ENCODE results near the gene KRT24.

Gene KRT24

DNA sequence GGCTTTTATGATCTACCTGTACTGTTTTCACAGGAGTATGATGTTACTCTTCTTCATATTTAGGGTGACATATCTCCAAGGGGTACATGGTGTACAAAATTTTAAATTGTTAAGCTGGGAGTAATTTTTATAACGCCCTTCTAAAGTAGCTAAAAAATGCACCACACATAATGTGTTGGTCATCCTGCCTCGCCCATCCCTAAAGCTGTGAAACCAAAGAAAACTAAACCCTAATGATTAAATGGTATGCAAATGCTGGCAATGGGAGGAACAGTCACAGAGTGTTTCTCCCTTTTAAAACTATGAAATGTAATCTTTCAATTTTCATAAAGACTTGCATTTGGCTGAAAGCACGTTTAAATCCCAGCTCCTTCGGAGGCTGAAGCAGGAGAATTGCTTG, 2.0 kb upstream of the KRT24 start:
- Mint-ChIP-seq H3K9me3 (no peaks in the 10 kb centered on the region), H3K27ac (no peak overlapping the region), H3K36me3 (no peaks in the 10 kb centered on the region), H3K4me3 (no peak overlapping the region), H3K4me1 (no peaks in the 10 kb centered on the region)
- DNase-seq (ENCODE audit: low spot score in 2 of 2): no peak
- ATAC-seq: no peak

DNA sequence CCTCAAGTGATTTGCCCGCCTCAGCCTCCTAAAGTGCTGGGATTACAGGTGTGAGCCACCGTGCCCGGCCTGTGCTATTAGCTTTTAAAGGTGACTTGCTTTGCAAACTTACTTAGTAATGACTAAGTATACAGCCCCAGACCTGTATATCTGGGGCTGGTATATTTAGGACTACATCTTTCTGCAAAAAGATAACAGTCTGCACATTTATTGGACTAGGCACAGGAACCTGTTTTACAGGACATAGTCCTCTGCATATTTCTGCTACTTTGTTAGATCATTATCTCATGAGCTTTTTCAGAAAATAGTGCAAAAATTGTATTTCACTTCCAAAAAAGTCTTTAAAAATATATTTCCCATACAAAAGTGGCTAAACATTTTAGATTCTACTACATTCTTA, 1.3 kb downstream of the KRT24 start:
- Mint-ChIP-seq H3K4me3 (no peak overlapping the region), H3K9me3 (no peaks in the 10 kb centered on the region), H3K4me1 (no peaks in the 10 kb centered on the region), H3K27ac (no peak overlapping the region), H3K36me3 (no peaks in the 10 kb centered on the region)
- DNase-seq (ENCODE audit: low spot score in 2 of 2) (no peak), ATAC-seq (no peak)

DNA sequence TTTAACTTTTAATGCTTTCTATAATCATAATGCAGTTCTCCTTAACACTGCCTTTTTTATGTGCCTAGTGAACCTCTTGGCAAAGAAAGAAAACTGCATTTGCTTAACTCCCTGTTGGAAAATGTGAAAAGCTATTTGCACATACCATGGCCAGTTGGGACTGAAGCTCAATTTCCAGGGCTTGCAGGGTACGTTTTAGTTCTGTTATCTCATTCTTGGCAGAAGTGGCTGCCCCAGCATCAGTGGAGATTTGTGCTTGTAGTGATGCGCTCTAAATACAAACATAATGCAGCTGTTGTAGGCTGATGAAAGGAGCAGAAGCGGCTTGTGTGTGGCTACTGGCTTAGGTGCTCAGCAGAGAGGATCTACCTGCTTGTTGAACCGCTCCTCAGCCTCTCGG, 3.7 kb downstream of the KRT24 start:
- no peak for ATAC-seq
- no peaks in the 10 kb centered on the region for H3K4me1 Mint-ChIP-seq
- H3K4me3 Mint-ChIP-seq: no peak overlapping the region
- H3K9me3 Mint-ChIP-seq: no peaks in the 10 kb centered on the region
- no peaks in the 10 kb centered on the region for H3K36me3 Mint-ChIP-seq
- no peak for DNase-seq (ENCODE audit: low spot score in 2 of 2)
- H3K27ac Mint-ChIP-seq: no peak overlapping the region

DNA sequence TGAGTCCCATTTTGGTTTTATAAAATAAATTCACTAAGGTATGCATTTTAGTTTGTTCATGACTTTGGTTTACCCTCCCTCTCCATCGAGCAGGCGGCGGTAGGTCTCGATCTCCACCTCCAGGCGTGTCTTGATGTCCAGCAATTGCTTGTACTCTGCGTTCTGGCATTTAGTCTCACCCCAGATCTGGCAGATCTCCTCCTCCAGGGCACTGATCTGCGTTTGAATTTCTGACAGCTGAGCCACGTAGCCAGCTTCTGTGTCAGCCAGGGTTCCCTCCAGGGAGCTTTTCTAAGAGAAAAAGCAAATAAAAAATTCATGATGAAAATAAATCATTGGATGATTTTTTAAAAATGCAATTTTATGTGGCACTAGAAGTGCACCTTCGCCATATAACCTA, 4.2 kb downstream of the KRT24 start:
- H3K4me1 Mint-ChIP-seq: no peaks in the 10 kb centered on the region
- ATAC-seq (no peak), DNase-seq (ENCODE audit: low spot score in 2 of 2) (no peak)
- no peaks in the 10 kb centered on the region for H3K9me3 Mint-ChIP-seq
- H3K27ac Mint-ChIP-seq: no peak overlapping the region
- no peak overlapping the region for H3K4me3 Mint-ChIP-seq
- no peaks in the 10 kb centered on the region for H3K36me3 Mint-ChIP-seq

DNA sequence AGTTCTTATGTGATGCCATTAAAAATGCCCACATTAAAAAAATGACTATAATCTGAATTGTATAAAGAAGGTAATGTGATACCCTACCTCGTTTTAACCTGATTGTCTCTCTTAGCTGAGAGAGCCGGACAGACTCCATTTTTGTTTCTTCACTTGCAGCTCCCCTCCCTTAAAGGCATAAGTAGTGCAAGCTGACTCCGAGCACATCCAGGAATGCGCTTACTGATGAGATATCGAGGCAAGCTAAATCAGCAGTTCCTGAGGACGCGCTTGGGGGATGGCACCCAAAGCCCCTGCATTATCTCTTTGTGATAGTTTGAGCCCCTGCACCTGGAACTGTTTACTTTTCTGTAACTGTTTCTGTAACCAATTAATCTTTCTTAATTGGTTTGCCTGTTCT, 6.3 kb downstream of the KRT24 start:
- ATAC-seq (no peak), DNase-seq (ENCODE audit: low spot score in 2 of 2) (no peak)
- Mint-ChIP-seq H3K9me3 (no peaks in the 10 kb centered on the region), H3K27ac (no peak overlapping the region), H3K4me3 (no peak overlapping the region), H3K4me1 (no peaks in the 10 kb centered on the region), H3K36me3 (no peaks in the 10 kb centered on the region)

DNA sequence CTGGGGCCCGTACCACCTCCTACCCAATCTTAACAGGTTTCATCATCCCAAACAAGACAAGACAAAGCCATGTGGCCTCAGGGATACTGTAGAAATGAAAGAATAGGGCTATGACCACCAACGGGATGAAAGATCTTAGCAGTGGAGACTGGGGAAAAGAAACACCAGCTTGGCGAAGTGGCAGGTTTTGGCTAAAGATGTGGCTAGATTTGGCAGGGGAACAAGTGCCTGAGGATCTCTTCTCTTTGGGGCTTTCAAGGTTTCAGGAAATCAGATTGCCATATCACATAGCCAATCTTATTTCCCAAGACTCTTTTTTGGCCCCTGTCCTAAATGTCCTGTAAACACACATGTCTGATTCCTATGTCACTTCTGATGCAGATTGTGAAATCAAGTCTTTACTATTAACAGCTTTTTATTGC, 6.9 kb downstream of the KRT24 start:
- Mint-ChIP-seq H3K9me3 (no peaks in the 10 kb centered on the region), H3K4me1 (no peaks in the 10 kb centered on the region), H3K4me3 (no peak overlapping the region), H3K36me3 (no peaks in the 10 kb centered on the region), H3K27ac (no peak overlapping the region)
- DNase-seq (ENCODE audit: low spot score in 2 of 2): no peak
- ATAC-seq: no peak

DNA sequence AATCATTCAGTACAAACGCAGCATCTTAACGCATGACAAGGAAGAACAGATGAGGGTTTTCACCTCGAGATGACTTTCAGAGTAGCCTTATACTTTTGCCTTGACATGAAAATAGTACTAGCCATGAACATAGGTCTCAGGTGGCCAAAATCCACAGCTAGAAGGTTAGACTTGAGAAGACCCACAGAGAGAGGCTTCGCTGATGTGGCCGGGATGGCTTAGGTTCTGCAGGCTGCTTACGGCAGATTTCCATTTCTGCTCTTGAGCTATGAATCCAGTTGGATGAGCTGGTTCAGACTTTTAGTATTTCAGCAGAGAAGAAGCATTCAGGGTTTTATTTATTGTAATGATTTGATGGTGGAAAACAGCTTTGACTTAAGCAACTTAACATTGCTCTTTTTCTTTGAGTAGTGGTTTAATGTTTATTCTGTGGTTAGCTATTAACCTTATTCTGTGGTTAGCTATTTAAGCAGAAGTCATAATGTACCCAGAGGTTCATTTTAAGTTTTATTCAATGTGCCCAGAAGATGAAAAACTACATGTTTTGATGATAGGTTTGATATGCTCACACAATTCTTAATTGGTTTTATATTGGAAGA, 7.6 kb downstream of the KRT24 start:
- no peak overlapping the region for H3K4me3 Mint-ChIP-seq
- no peaks in the 10 kb centered on the region for H3K4me1 Mint-ChIP-seq
- H3K36me3 Mint-ChIP-seq: no peaks in the 10 kb centered on the region
- DNase-seq (ENCODE audit: low spot score in 2 of 2) (no peak), ATAC-seq (no peak)
- H3K27ac Mint-ChIP-seq: no peak overlapping the region
- no peaks in the 10 kb centered on the region for H3K9me3 Mint-ChIP-seq

DNA sequence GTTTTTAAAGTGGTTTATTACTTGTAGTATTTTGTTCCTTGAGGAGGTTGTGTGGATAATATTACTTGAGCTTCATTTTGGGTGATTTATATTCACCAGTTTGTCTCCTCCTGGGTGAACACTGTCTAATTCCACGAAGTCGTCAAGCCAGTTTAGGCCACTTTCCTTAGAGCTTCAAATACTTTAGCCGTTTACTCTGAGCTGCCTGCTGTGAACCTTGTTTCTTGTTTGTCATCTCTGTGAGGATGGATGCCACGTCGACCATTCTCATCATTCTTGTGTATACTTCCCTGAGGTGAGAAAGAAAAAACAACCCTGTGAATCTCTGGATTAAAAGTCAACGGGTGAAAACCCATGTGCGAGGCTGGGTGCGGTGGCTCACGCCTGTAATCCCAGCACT, 9.0 kb downstream of the KRT24 start:
- H3K4me3 Mint-ChIP-seq: no peak overlapping the region
- ATAC-seq: no peak
- DNase-seq (ENCODE audit: low spot score in 2 of 2): no peak
- no peaks in the 10 kb centered on the region for H3K9me3 Mint-ChIP-seq
- H3K27ac Mint-ChIP-seq: no peak overlapping the region
- no peaks in the 10 kb centered on the region for H3K36me3 Mint-ChIP-seq
- no peaks in the 10 kb centered on the region for H3K4me1 Mint-ChIP-seq

DNA sequence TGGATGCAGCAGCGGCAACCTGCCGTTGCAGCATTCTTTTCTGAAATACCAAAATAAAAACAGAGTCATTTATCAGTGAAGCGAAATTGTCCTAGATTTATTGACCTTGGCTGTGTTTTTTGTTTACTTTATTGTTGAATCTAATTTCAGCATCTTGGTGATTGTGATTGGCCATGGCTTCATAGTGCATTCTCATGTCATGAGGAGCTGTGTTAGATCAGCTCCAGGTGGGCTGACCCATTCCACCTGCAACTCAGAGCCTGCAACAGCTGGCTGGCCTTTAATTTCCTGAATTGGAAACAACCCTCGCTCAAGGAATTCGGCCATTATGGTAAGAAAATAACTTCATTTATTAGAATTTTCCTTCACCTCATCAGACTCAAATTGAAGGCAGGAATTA, 16.4 kb downstream of the KRT24 start:
- Mint-ChIP-seq H3K4me1 (no peaks in the 10 kb centered on the region), H3K9me3 (no peaks in the 10 kb centered on the region)

DNA sequence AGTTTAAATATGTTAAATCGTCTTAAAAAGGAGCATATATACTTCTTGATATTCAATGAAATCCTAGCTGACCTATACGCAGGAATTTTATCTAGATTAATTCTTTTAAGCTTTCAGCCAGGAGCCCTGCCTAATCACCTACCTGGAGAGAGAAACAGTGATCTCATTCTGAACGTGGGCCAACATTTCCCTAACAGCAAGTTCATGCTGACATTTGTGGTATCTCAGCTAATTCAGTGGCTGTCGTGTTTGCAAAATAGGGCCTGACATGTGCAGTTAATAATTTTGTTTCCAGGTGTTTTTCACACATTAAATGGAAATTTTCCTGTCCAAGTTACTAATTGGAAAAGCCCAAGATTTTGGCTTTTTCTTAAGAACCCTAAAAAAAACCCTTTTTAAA, 17.4 kb downstream of the KRT24 start:
- no peaks in the 10 kb centered on the region for H3K36me3 Mint-ChIP-seq
- no peak for ATAC-seq

More for the DNA sequence above, 16.4 kb downstream of the KRT24 start:
- no peaks in the 10 kb centered on the region for H3K36me3 Mint-ChIP-seq
- H3K4me3 Mint-ChIP-seq: no peak overlapping the region
- no peak for DNase-seq (ENCODE audit: low spot score in 2 of 2)
- no peak overlapping the region for H3K27ac Mint-ChIP-seq
- no peak for ATAC-seq

DNA sequence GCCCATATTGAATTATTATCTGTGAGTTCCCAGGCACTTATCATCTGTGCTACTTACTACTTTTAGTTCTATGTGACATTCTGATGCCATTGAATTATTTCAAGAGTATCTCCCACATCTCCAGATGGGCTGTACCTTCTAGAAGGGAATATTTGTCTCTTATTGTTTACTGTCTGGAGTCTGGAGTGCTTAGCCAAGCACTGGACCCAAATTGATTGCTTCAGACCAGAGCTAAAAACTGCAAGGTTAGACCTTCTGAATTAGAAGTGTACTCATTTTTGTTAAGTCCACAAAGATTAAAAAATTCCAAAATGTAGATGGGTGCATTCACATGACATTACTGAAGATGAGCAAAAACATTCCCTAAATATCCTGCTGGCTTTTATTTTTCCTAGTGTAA, 22.6 kb downstream of the KRT24 start:
- Mint-ChIP-seq H3K27ac (no peak overlapping the region), H3K36me3 (no peaks in the 10 kb centered on the region), H3K4me3 (no peak overlapping the region), H3K4me1 (no peaks in the 10 kb centered on the region), H3K9me3 (no peaks in the 10 kb centered on the region)
- no peak for ATAC-seq
- DNase-seq (ENCODE audit: low spot score in 2 of 2): no peak

More for the DNA sequence above, 17.4 kb downstream of the KRT24 start:
- no peak overlapping the region for H3K27ac Mint-ChIP-seq
- no peaks in the 10 kb centered on the region for H3K9me3 Mint-ChIP-seq
- DNase-seq (ENCODE audit: low spot score in 2 of 2): no peak
- H3K4me1 Mint-ChIP-seq: no peaks in the 10 kb centered on the region
- H3K4me3 Mint-ChIP-seq: no peak overlapping the region

DNA sequence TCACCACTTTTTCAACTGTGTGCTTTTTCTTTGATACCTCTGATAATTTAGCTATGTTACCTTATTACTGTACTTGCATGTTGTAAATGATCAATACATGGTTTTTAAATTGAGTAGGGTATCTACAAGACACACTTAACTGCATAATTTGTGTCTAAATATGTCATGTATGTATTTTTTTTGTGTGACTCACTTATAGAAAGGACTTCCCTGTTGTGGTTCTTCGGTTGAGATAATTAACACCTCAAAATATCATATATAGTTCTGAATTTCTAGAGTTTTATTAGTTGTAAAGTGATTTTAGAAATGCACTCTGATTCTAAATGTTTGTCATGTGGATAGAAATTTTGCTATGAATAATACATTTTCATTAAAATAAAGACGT, 24.0 kb downstream of the KRT24 start:
- Mint-ChIP-seq H3K27ac (no peak overlapping the region), H3K36me3 (no peaks in the 10 kb centered on the region), H3K9me3 (no peaks in the 10 kb centered on the region), H3K4me1 (no peaks in the 10 kb centered on the region), H3K4me3 (no peak overlapping the region)
- DNase-seq (ENCODE audit: low spot score in 2 of 2) (no peak), ATAC-seq (no peak)

DNA sequence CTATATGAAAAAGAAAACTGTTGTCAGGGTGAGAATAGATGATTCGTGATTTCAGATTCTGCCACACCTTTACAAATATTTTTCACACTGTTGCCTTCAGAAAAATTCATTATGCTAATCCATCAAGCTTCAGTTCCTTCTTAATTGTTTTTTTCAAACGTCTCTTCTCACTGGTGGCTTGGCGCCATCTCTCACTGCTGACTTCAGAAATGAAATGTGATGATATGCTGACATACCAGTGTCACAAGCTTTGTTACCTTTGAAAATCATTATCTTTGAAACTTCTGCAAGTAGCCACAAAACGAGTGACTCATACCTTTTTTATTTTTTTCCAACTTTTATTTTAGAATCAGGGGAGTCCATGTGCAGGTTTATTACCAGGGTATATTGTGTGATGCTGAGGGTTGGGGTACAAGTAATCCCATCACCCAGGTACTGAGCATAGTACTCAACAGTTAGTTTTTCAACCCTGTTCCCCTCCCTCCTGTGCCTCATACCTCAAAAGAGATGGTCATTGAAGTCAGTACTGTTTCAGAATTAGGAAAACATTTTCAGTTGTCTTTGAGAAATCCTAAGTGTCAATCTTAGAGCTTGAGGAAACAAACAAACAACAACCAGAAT, 24.5 kb downstream of the KRT24 start:
- no peaks in the 10 kb centered on the region for H3K36me3 Mint-ChIP-seq
- no peak for DNase-seq (ENCODE audit: low spot score in 2 of 2)
- no peaks in the 10 kb centered on the region for H3K9me3 Mint-ChIP-seq
- no peaks in the 10 kb centered on the region for H3K4me1 Mint-ChIP-seq
- ATAC-seq: no peak
- no peak overlapping the region for H3K4me3 Mint-ChIP-seq
- H3K27ac Mint-ChIP-seq: no peak overlapping the region

DNA sequence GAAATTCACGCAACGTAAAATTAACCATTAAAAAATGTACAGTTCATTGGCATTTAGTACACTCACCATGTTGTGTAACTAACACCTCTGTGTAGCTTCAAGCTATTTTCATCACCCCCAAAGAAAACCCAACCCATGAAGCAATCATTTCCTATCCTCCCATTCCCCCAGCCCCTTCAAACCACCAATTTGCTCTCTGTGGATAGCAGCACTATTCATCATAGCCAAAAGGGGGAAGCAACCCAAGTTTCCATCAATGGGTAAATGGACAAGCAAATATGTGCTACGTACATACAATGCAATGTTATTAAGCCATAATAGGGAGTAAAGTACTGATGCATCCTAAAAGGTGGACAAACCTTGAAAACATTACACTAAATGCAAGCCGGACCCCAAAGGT, 27.6 kb downstream of the KRT24 start:
- DNase-seq (ENCODE audit: low spot score in 2 of 2) (no peak), ATAC-seq (no peak)
- Mint-ChIP-seq H3K9me3 (no peaks in the 10 kb centered on the region), H3K4me1 (no peaks in the 10 kb centered on the region), H3K4me3 (no peak overlapping the region), H3K36me3 (no peaks in the 10 kb centered on the region), H3K27ac (no peak overlapping the region)

DNA sequence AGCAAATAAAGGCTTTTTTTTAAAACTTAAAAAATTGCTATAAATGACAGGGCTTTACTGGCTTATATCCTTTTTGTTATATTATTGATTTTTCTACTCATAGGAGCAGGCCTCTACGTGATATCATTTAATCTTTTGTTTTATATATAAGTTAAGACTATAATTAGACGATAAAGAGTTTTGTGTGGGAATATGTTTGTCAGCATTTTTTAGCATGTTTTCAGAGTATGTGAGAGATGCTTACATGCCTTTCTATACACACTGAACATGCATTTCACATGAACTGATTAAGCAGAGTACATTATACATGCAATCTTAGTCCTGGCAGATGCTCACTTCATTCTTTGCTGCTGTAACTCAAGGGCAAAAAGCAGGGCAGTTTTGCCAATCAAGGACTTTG, 30.9 kb downstream of the KRT24 start:
- Mint-ChIP-seq H3K4me1 (no peaks in the 10 kb centered on the region), H3K9me3 (no peaks in the 10 kb centered on the region), H3K27ac (no peak overlapping the region), H3K4me3 (no peak overlapping the region), H3K36me3 (no peaks in the 10 kb centered on the region)
- no peak for DNase-seq (ENCODE audit: low spot score in 2 of 2)
- no peak for ATAC-seq

DNA sequence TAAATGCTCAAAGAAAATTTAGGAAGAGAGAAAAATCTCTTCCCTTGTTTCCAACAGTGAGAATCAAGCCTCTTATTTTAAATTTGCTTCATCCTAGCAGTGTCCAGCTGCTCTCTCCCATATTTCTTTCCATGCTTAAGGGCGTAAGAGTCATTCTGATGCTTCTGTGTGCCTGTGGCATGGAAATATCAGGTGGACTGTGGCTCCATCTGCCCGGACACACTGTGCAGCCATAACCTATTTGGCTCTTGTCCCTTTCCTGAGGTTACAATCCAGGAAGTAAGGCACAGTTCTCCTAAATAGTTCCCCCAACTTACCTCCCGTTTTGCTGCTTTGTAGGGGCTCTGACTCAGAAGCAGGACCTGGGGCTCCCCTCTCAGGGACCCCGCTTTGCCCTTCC, 32.3 kb downstream of the KRT24 start:
- ATAC-seq: no peak
- no peak for DNase-seq (ENCODE audit: low spot score in 2 of 2)
- H3K4me1 Mint-ChIP-seq: no peaks in the 10 kb centered on the region
- H3K4me3 Mint-ChIP-seq: no peak overlapping the region
- no peaks in the 10 kb centered on the region for H3K36me3 Mint-ChIP-seq
- no peaks in the 10 kb centered on the region for H3K9me3 Mint-ChIP-seq
- no peak overlapping the region for H3K27ac Mint-ChIP-seq

DNA sequence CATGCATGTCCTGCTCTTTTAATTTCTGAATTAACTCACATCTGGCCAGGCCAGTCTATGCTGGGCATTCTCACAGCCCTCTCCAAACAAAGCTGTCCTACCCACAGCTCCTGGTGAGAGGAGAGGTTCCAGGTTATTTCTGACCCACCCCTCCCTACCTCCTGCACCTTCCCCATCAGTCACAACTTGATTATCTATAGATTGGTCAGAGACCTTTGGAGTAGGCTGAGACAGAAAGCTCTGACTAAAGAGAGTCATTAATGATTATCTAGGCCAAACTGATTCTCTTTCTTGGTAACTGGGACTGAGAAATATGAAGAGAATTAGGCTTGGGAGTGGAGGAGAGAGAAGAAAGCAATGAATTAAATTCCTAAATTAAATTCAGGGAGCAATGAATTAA, 37.2 kb downstream of the KRT24 start:
- Mint-ChIP-seq H3K36me3 (no peaks in the 10 kb centered on the region), H3K4me1 (peaks cover 5% of the 10 kb centered on the region), H3K9me3 (no peaks in the 10 kb centered on the region), H3K4me3 (no peak overlapping the region), H3K27ac (no peak overlapping the region)
- ATAC-seq: no peak
- DNase-seq (ENCODE audit: low spot score in 2 of 2): no peak

All from stimulated activated effector memory CD8-positive, alpha-beta T cell treated with anti-CD3 and anti-CD28 coated beads, Interleukin-12 subunit alpha, Interleukin-12 subunit beta, amount 100 ng/mL, for 72 hours (primary cell).